Liver (tissue), 9 donors: ENCODE results near the gene GLDN. TPM values are rescaled to one million over a fixed set of nuclear protein-coding genes. Genes with fewer than 3 reads are reported as not detected.

ENCODE experiments used
- DNase-seq: peaks from one replicate; pipeline ENCODE4 v3.0.0-alpha.2; 2017; ENCODE audit warnings: low spot score
- H3K27ac ChIP-seq, 2 donors: one replicate each; pipeline ENCODE4 v1.7.0; 2013; ENCODE audit warnings: inconsistent platforms in 2 of 2, low read length in 2 of 2, control low read depth in 1 of 2, low read depth in 1 of 2, mild to moderate bottlenecking in 1 of 2
- H3K27me3 ChIP-seq, 4 donors: one replicate each; pipeline versions ENCODE4 v1.6.1 to v1.7.0; 2013; ENCODE audit warnings: low read length in 3 of 4, inconsistent platforms in 1 of 4, mild to moderate bottlenecking in 1 of 4, moderate library complexity in 1 of 4; ENCODE audit not compliant: control insufficient read depth in 4 of 4, insufficient read depth in 4 of 4
- H3K36me3 ChIP-seq, 4 donors: one replicate each; pipeline versions ENCODE4 v1.6.1 to v1.7.0; 2013; ENCODE audit warnings: low read length in 3 of 4, mild to moderate bottlenecking in 3 of 4, low read depth in 1 of 4, moderate library complexity in 1 of 4; ENCODE audit not compliant: control insufficient read depth in 4 of 4, insufficient read depth in 3 of 4
- H3K4me1 ChIP-seq, 4 donors: one replicate each; pipeline versions ENCODE4 v1.6.1 to v1.7.0; 2013; ENCODE audit warnings: low read length in 3 of 4, mild to moderate bottlenecking in 3 of 4, moderate library complexity in 1 of 4; ENCODE audit not compliant: control insufficient read depth in 4 of 4, insufficient read depth in 4 of 4
- H3K4me3 ChIP-seq, 3 donors: one replicate each; pipeline versions ENCODE4 v1.6.1 to v1.7.0; 2013; ENCODE audit warnings: low read length in 3 of 3, control low read depth in 1 of 3, low read depth in 1 of 3, mild to moderate bottlenecking in 1 of 3
- H3K9ac ChIP-seq, 2 donors: one replicate each; pipeline ENCODE4 v1.7.0; 2013; ENCODE audit warnings: low read length in 2 of 2, mild to moderate bottlenecking in 2 of 2, moderate library complexity in 2 of 2, control low read depth in 1 of 2, low read depth in 1 of 2
- H3K9me3 ChIP-seq, 4 donors: one replicate each; pipeline versions ENCODE4 v1.6.1 to v1.7.0; 2013; ENCODE audit warnings: low read length in 3 of 4; ENCODE audit not compliant: control insufficient read depth in 4 of 4
- EGR1 ChIP-seq, 2 donors: IDR thresholded peaks; 2 replicates each; pipeline ENCODE4 v1.6.1; 2016 to 2018; ENCODE audit warnings: antibody characterized with exemption in 2 of 2, low read depth in 2 of 2
- FOXA1 ChIP-seq: IDR thresholded peaks from 2 replicates; pipeline ENCODE4 v1.6.1; 2016; ENCODE audit warnings: antibody characterized with exemption
- FOXA2 ChIP-seq: IDR thresholded peaks from 2 replicates; pipeline ENCODE4 v1.6.1; 2016; ENCODE audit warnings: antibody characterized with exemption
- GABPA ChIP-seq, 2 donors: IDR thresholded peaks in 1 of 2; conservative IDR thresholded peaks in 1 of 2; 2 replicates each; pipeline ENCODE4 v1.6.1; 2016; ENCODE audit warnings: antibody characterized with exemption in 2 of 2, mild to moderate bottlenecking in 1 of 2, moderate library complexity in 1 of 2
- HNF4A ChIP-seq, 2 donors: conservative IDR thresholded peaks; 2 replicates each; pipeline ENCODE4 v1.6.1; 2016; ENCODE audit warnings: antibody characterized with exemption in 2 of 2, mild to moderate bottlenecking in 2 of 2
- HNF4G ChIP-seq: IDR thresholded peaks from 2 replicates; pipeline ENCODE4 v1.6.1; 2016; ENCODE audit warnings: antibody characterized with exemption
- JUND ChIP-seq, 2 donors: IDR thresholded peaks; 2 replicates each; pipeline ENCODE4 v1.6.1; 2016; ENCODE audit warnings: antibody characterized with exemption in 2 of 2
- NR2F2 ChIP-seq: IDR thresholded peaks from 2 replicates; pipeline ENCODE4 v1.6.1; 2016; ENCODE audit warnings: antibody characterized with exemption
- RAD21 ChIP-seq, 2 donors: IDR thresholded peaks; 2 replicates each; pipeline ENCODE4 v1.6.1; 2016; ENCODE audit warnings: antibody characterized with exemption in 2 of 2, mild to moderate bottlenecking in 2 of 2
- RXRA ChIP-seq, 2 donors: IDR thresholded peaks; 2 replicates each; pipeline ENCODE4 v1.6.1; 2017 to 2018; ENCODE audit warnings: antibody characterized with exemption in 2 of 2, mild to moderate bottlenecking in 1 of 2
- SP1 ChIP-seq: IDR thresholded peaks from 2 replicates; pipeline ENCODE4 v1.6.1; 2018; ENCODE audit warnings: antibody characterized with exemption, mild to moderate bottlenecking
- TAF1 ChIP-seq: conservative IDR thresholded peaks from 2 replicates; pipeline ENCODE4 v1.6.1; 2016; ENCODE audit warnings: antibody characterized with exemption, mild to moderate bottlenecking
- YY1 ChIP-seq: IDR thresholded peaks from 2 replicates; pipeline ENCODE4 v1.6.1; 2016; ENCODE audit warnings: antibody characterized with exemption, mild to moderate bottlenecking
- WGBS: extraction: QIAGEN DNeasy Blood & Tissue Kit; methylation state at CpG from one replicate; pipeline ENCODE4 v1.1.7; 2013; 5-methylcytosine and 5-hydroxymethylcytosine counted together
- polyA plus RNA-seq, 2 donors: library from polyadenylated mRNA; stranded (reverse) in 1 of 2; unstranded in 1 of 2; fragments of 200-250 nt in 1 of 2; fragments of >200 nt in 1 of 2; fragmentation: Nextera tagmentation in 1 of 2; extraction: Ambion mirVana in 1 of 2; gene quantifications; one replicate each; pipeline versions ENCODE4 v1.2.1 to v1.2.3, GENCODE V29; 2013 to 2015
- total RNA-seq, 2 donors: library from RNA; depleted of rRNA; stranded (reverse); fragments of >200 nt; gene quantifications; one replicate each; pipeline ENCODE4 v1.2.3, GENCODE V29; 2014
- TF ChIP-seq, protein P1 (sequence below): fragments of 150-350 bp; IDR thresholded peaks from 2 replicates; pipeline ENCODE4 v1.5.1; 2017; ENCODE audit warnings: improper control_type of control experiment, low read depth, low read length; ENCODE audit not compliant: missing input control
- TF ChIP-seq, protein P2 (sequence below): IDR thresholded peaks from 2 replicates; pipeline ENCODE4 v1.6.1; 2016; ENCODE audit warnings: antibody characterized with exemption
- TF ChIP-seq, protein P3 (sequence below): IDR thresholded peaks from 2 replicates; pipeline ENCODE4 v1.6.1; 2016; ENCODE audit warnings: antibody characterized with exemption
- TF ChIP-seq, protein P4 (sequence below): IDR thresholded peaks from 2 replicates; pipeline ENCODE4 v1.6.1; 2016; ENCODE audit warnings: antibody characterized with exemption, mild to moderate bottlenecking
- TF ChIP-seq, protein P5 (sequence below): IDR thresholded peaks from 2 replicates; pipeline ENCODE4 v1.6.1; 2016; ENCODE audit warnings: antibody characterized with exemption
- donor health status: healthy.
- donor health status: healthy.
- donor health status: healthy.
- donor health status: healthy.
- donor health status: healthy.

GLDN gene
- total and polyA plus RNA-seq, 4 donors = 0.15 to 1.4 (median 0.33) TPM

DNA sequence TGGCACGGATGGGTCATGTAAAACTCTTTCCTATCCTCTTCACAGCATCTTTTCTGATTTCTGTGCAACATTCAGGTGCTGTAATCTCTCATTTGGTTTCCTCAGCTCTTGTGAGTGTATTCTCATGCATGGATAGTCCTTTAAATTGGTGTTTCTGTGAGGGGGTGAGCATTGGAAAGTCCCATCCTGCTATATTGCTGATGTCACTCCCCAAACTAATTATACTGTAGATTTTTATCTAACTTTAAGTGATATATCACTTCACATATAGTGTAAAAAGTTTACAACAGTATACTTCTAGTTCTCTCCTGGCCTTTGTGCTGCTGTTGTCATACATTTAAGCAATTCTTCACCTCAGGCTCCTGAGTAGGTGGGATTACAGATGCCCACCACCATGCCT is 102.7 kb downstream of the GLDN start:
- 98% methylated on average over 1 of the region's 1 CpG for WGBS
- no peak overlapping the region for H3K4me3 ChIP-seq
- no peaks in the 10 kb centered on the region for H3K4me1 ChIP-seq
- TF ChIP-seq NR2F2 = no peak
- TF ChIP-seq, protein P1, sequence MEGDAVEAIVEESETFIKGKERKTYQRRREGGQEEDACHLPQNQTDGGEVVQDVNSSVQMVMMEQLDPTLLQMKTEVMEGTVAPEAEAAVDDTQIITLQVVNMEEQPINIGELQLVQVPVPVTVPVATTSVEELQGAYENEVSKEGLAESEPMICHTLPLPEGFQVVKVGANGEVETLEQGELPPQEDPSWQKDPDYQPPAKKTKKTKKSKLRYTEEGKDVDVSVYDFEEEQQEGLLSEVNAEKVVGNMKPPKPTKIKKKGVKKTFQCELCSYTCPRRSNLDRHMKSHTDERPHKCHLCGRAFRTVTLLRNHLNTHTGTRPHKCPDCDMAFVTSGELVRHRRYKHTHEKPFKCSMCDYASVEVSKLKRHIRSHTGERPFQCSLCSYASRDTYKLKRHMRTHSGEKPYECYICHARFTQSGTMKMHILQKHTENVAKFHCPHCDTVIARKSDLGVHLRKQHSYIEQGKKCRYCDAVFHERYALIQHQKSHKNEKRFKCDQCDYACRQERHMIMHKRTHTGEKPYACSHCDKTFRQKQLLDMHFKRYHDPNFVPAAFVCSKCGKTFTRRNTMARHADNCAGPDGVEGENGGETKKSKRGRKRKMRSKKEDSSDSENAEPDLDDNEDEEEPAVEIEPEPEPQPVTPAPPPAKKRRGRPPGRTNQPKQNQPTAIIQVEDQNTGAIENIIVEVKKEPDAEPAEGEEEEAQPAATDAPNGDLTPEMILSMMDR = no peak
- TF ChIP-seq RAD21 (IDR thresholded peaks at IDR 0.05) = no peak
- TF ChIP-seq, protein P2, sequence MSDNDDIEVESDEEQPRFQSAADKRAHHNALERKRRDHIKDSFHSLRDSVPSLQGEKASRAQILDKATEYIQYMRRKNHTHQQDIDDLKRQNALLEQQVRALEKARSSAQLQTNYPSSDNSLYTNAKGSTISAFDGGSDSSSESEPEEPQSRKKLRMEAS = no peak
- no peak for TF ChIP-seq EGR1 (IDR thresholded peaks at IDR 0.05; ENCODE audit: low read depth in 2 of 2)
- TF ChIP-seq YY1 = no peak
- no peak for TF ChIP-seq SP1
- no peak for TF ChIP-seq GABPA (IDR thresholded peaks at IDR 0.05 in 1 of 2, conservative IDR thresholded peaks at IDR 0.05 in 1 of 2)
- TF ChIP-seq RXRA (IDR thresholded peaks at IDR 0.05) = no peak
- no peak for TF ChIP-seq FOXA2
- TF ChIP-seq HNF4G = no peak
- no peaks in the 10 kb centered on the region for H3K27me3 ChIP-seq
- H3K27ac ChIP-seq = no peak overlapping the region
- H3K36me3 ChIP-seq = peaks cover 0 to 7% (median 2%) of the 10 kb centered on the region in 4 donors
- H3K9me3 ChIP-seq = no peaks in the 10 kb centered on the region
- no peak for DNase-seq
- no peak overlapping the region for H3K9ac ChIP-seq

DNA sequence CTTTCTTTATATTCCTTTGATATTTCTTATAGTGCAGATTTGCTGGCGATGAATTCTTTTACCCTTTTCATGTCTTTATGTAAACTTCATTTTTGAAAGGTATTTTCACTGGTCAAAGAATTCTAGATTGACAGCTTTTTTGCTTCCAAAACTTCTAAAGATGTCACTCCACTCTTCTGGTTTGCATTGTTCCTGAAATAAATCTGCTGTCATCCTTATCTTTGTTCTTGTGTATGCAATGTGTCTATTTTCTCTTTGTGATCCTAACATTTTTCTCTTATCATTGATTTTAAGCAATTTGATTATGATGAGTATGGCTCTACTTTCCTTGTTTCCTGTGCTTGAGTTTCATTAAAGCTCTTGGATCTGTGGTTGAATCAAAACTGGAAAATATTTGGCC is 103.4 kb downstream of the GLDN start:
- no peak overlapping the region for H3K9ac ChIP-seq
- H3K4me1 ChIP-seq = no peaks in the 10 kb centered on the region
- no peaks in the 10 kb centered on the region for H3K27me3 ChIP-seq
- no peak overlapping the region for H3K4me3 ChIP-seq
- no peak overlapping the region for H3K27ac ChIP-seq
- H3K9me3 ChIP-seq = no peaks in the 10 kb centered on the region
- 97% methylated on average over 1 of the region's 1 CpG for WGBS
- peaks cover 0 to 13% (median 9%) of the 10 kb centered on the region in 4 donors for H3K36me3 ChIP-seq
- TF ChIP-seq FOXA1 (no peak), HNF4A (conservative IDR thresholded peaks at IDR 0.05) (no peak), GABPA (IDR thresholded peaks at IDR 0.05 in 1 of 2, conservative IDR thresholded peaks at IDR 0.05 in 1 of 2) (no peak), RXRA (IDR thresholded peaks at IDR 0.05) (no peak), RAD21 (IDR thresholded peaks at IDR 0.05) (no peak), FOXA2 (no peak), TAF1 (no peak), JUND (IDR thresholded peaks at IDR 0.05) (no peak), YY1 (no peak), NR2F2 (no peak), EGR1 (IDR thresholded peaks at IDR 0.05; ENCODE audit: low read depth in 2 of 2) (no peak), SP1 (no peak)
- TF ChIP-seq, protein P3, sequence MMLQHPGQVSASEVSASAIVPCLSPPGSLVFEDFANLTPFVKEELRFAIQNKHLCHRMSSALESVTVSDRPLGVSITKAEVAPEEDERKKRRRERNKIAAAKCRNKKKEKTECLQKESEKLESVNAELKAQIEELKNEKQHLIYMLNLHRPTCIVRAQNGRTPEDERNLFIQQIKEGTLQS = no peak
- TF ChIP-seq, protein P2 = no peak
- TF ChIP-seq, protein P1 = no peak
- TF ChIP-seq, protein P4, sequence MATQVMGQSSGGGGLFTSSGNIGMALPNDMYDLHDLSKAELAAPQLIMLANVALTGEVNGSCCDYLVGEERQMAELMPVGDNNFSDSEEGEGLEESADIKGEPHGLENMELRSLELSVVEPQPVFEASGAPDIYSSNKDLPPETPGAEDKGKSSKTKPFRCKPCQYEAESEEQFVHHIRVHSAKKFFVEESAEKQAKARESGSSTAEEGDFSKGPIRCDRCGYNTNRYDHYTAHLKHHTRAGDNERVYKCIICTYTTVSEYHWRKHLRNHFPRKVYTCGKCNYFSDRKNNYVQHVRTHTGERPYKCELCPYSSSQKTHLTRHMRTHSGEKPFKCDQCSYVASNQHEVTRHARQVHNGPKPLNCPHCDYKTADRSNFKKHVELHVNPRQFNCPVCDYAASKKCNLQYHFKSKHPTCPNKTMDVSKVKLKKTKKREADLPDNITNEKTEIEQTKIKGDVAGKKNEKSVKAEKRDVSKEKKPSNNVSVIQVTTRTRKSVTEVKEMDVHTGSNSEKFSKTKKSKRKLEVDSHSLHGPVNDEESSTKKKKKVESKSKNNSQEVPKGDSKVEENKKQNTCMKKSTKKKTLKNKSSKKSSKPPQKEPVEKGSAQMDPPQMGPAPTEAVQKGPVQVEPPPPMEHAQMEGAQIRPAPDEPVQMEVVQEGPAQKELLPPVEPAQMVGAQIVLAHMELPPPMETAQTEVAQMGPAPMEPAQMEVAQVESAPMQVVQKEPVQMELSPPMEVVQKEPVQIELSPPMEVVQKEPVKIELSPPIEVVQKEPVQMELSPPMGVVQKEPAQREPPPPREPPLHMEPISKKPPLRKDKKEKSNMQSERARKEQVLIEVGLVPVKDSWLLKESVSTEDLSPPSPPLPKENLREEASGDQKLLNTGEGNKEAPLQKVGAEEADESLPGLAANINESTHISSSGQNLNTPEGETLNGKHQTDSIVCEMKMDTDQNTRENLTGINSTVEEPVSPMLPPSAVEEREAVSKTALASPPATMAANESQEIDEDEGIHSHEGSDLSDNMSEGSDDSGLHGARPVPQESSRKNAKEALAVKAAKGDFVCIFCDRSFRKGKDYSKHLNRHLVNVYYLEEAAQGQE = no peak
- TF ChIP-seq, protein P5, sequence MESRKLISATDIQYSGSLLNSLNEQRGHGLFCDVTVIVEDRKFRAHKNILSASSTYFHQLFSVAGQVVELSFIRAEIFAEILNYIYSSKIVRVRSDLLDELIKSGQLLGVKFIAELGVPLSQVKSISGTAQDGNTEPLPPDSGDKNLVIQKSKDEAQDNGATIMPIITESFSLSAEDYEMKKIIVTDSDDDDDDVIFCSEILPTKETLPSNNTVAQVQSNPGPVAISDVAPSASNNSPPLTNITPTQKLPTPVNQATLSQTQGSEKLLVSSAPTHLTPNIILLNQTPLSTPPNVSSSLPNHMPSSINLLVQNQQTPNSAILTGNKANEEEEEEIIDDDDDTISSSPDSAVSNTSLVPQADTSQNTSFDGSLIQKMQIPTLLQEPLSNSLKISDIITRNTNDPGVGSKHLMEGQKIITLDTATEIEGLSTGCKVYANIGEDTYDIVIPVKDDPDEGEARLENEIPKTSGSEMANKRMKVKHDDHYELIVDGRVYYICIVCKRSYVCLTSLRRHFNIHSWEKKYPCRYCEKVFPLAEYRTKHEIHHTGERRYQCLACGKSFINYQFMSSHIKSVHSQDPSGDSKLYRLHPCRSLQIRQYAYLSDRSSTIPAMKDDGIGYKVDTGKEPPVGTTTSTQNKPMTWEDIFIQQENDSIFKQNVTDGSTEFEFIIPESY = no peak
- no peak for DNase-seq
